NCI-H526 (cell line): ENCODE data around the gene SMAGP.
"Not testable (repeated sequence)": the region's sequence is repeated elsewhere in the genome, so short reads cannot be mapped to it uniquely, and the experiment has no call there.

ENCODE experiments used
- DNase-seq, 2 experiments: peaks; one replicate each; lab custom pipeline; 2025; lab: John Stamatoyannopoulos, UW

SMAGP gene

GRCh38 chr12:51225234-51225633, 45.0 kb downstream of the SMAGP start:
- peak; percentile 82 to 84 for DNase-seq

GRCh38 chr12:51224625-51225024, 45.6 kb downstream of the SMAGP start:
- no peak for DNase-seq

GRCh38 chr12:51222461-51222860, 47.8 kb downstream of the SMAGP start:
- DNase-seq: no peak

DNA sequence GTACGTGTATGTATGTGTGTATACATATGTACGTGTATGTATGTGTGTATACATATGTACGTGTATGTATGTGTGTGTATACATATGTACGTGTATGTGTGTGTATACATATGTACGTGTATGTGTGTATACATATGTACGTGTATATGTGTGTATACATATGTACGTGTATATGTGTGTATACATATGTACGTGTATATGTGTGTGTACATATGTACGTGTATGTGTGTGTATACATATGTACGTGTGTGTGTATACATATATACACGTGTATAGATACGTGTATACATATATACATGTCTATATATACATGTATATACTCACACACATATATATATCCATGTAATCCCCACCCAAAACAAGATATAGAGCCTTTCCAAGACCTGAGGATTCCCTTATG, 50.4 kb downstream of the SMAGP start:
- DNase-seq: not testable (repeated sequence)

DNA sequence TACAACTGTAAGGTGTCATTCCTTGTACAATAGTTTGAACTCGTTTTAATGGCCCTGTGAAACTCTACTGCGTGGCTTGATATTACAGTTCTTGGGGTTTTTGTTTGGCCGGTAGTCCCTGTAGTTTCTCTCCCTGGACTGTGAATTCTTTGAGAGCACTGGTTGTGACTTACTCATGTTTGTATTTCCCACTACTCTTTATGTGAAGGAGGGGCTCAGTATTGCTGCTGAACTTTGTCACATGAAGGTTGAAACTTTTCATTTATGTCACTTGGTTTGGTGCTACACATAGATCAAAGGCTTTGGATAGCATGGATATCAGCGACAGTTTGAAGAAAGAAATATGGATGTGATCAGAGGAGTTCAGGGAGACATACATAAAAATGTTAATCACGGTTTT, 50.9 kb downstream of the SMAGP start:
- DNase-seq: no peak

GRCh38 chr12:51218607-51219161, 51.5 kb downstream of the SMAGP start:
- peak; percentile 28 to 46 for DNase-seq

- peak; percentile 54 to 87 for DNase-seq
Measured at GRCh38 chr12:51217968-51218606, 52.1 kb downstream of the SMAGP start, which contains the start of gene POU6F1. Gene POU6F1, minus strand, starts transcription at chr12:51218062. Its CDS starts 11,226 bp downstream, at chr12:51206836.

GRCh38 chr12:51217133-51217967, 52.9 kb downstream of the SMAGP start:
- DNase-seq: peak in 1 of 2 experiments; percentile 70

- DNase-seq: peak in 1 of 2 experiments; percentile 23
Measured at GRCh38 chr12:51216642-51217041, 53.6 kb downstream of the SMAGP start.

DNA sequence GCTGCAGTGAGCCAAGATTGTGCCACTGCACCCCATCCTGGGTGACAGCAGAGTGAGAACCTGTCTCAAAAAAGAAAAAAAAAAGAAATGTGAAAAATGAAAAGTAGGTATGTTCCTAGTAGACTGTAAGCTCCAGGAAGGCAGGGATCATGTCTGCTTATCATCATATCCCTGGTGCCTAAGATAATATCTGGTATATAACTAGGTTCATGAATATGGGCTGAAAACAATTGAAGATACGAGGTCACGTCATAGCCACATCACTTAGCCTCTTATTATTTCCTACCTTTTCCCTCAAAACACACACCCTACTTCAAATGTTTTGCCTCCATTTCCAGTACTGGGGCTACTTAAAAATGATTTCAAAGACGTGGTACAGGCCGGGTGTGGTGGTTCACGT, 55.3 kb downstream of the SMAGP start:
- DNase-seq: no peak

DNA sequence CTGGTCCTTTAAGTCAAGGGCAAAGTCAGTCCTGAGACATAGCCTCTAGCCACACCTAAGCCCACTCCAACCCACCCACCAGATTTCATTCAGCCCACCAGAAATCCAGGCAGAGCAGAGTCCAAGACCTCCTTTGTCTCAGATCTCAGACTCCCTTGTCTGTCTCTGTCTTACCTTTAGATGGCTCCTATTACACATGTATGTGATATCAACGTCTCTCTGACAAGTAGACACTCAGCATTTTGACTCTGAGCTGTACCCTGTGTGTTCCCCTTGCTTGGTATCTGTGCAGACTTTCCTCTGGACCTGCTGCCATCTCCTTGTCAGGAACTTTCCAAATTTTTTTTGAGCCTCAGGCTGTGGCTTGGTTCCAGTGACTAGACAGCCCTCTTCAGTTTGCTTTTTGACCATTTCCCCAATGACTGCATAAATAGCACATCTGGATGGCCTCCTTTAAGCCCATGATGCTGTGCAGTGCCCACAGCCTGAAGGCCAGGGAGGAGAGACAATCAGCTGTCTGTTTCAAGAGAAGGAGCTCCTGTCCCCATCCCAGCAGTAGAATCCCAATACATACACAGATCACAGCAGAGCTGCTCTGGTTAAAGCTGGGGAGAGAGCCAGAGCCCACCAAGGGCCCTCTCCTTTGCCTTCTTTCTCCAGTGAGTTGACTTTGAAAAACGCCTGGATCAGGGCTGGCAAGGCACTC, 59.4 kb downstream of the SMAGP start:
- no peak for DNase-seq

- DNase-seq: no peak
Measured at GRCh38 chr12:51209259-51209658, 61.0 kb downstream of the SMAGP start.

GRCh38 chr12:51208016-51208660, 62.1 kb downstream of the SMAGP start:
- DNase-seq: no peak

DNA sequence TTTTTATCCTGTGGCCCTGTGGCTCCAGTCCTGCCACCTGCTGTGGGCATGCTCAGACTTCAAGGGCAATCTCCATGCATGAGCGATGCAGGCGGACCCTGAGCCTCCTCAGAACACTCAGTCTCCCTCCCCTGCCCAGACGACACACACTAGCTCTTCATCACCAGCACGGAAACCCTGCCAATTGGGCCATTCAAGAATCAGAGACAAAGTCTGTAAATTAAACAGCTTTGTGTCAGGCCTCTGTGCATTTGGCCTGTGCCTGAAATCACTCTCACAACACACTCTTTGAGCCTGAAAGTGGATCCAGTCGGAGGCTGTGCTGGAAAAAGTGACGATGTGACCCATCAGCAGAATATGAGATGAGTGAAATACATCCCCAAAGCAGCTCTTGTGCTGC, 64.9 kb downstream of the SMAGP start:
- no peak for DNase-seq

DNA sequence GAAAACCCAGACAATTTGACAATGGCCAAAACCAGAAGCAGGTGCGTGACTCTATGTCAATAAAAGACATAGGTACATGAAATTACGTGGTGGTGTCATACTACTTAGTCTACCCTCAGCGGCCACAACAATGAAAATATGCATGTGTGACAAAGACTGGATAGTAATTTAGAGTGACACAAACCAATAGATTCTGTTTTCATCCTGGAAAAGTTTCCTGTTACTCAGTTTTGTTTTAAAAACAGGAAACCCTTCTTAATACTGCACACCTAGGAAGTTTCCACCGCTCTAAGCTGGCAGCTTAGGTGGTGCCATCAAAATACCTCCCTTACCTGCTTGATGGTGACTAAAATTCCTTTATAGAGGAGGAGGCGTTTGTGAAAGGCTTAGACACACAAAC, 67.5 kb downstream of the SMAGP start:
- no peak for DNase-seq

DNA sequence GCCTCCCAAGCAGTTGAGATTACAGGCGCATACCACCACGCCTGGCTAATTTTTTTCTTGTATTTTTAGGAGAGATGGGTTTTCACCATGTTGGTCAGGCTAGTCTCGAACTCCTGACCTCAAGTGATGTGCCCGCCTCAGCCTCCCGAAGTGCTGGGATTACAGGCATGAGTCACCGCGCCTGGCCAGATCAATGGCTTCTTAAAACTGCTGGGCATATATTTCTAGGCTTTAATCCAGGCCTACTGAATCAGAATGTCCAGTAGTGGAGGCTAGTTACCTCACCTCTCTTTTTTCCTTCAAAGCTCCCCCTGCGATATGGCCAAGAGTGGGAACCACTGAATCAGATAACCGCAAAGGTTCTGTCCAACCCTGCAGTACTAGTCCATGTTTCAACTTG, 69.4 kb downstream of the SMAGP start:
- DNase-seq: no peak

- DNase-seq: no peak
Measured at GRCh38 chr12:51200156-51200555, 70.1 kb downstream of the SMAGP start.

DNA sequence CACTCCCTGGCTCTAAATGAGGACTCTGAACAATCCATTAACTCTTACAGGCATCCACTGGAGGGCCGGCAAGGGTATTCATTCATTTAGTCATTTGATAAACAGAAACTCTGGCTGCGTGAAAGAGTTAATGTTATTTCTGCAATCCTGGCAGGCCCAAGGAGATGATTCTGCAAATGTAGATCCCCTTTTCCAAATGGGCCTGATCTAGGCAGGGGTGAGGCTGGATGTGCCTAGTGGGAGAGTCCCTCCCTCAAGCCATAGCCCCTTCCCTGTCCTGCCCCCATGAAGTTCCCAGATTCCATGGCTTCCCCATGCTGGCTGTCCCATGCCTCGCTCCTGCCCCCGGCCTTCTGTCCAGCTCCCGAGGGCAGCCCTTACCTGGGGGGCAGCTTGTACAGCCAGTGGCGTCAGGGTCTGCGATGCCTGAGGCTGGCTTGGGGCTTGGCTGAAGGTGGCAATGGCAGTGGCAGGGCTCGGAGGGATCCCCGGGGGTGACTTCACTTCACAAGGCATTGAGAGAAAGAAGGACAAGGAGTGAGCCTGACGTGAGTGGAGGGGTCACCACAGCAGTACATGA, 70.8 kb downstream of the SMAGP start:
- DNase-seq: no peak

DNA sequence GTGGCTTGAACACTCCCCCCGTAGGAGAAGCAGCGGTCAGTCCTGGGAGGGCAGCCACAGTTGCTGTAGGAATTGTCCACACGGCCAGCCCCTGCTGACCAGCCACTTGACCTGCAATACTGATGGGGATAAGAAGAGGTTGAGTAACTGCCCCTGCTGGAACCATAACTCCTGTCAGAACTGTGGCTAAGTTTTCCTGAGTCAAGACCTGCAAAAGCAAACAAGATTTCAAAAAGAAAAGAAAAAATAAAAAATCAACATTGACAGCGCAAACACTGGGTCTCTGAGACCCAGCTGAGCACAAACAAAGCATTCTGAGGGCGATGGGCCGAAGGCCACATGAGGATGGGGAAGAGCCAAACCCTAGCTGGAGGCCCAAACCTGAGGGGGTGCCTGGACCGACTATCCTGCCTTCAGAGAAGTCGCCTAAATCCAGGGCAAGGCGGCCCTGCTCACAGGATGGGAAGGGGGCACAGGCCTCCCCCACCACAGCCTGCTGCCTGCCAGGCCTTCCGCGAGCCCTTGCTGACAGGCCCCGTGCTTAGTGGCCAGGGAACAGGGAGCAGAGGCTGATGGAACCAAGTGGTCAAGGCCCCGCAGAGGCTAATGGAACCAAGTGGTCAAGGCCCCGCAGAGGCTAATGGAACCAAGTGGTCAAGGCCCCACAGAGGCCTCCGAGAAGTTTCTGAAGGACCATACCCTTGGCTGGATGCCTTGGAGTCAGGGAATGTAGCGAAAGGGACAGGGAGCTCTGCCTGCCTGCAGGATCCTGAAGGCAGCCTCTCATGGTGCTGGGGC, 71.4 kb downstream of the SMAGP start:
- no peak for DNase-seq

DNA sequence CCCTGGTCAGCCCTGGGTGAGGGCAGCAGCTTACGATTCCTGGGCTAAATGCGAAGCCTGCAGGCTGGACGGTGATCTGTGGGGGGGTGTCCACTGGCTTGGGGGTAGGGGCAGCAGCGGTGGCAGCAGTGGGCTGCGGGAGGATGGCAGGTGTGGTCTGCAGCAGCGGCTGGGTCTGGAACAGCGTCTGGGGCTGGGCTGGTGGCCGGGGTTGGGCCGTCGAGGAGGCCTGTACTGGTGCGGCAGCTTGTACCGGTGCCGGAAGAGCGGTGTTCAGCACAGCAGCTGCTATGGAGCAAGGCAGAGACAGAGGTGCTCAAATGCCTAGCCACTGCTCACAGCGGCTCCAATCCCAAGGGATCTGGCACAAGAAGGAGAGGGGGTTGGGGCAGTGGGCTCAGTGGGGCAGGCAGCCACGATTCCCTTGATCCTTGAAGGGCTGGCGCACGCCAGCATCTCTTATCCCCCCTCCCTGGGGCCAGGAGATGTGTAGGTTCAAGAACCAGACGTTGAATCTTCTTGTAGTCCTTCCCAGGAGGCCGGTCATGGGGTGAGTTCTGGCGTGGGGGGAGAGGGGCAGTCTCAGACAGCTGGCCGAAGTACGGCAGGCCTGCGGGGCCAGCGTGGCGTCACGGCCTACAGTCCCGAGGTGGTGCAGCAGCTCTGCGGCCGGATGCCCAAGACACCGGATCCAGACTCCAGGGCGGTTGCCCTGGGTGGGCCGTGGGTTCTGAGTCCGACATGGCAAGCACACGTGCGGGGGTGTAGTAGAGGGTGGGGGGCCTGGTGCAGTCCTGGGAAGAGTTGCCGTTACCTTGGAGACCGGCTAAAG, 72.3 kb downstream of the SMAGP start:
- DNase-seq: no peak
